Lower leg skin (tissue), 3 donors: Measurements from ENCODE around the gene ENTPD6.

Experiments used
- POLR2A ChIP-seq, 2 donors: fragments of 450-650 bp; IDR thresholded peaks; one replicate each; pipeline ENCODE4 v1.6.1; 2016 to 2017; ENCODE audit warnings: antibody characterized with exemption in 2 of 2, mild to moderate bottlenecking in 1 of 2, moderate library complexity in 1 of 2
- TF ChIP-seq, protein P1 (sequence below), 3 donors: fragments of 450-650 bp; IDR thresholded peaks; one replicate each; pipeline ENCODE4 v1.5.1; 2016; ENCODE audit warnings: antibody characterized with exemption in 3 of 3, mild to moderate bottlenecking in 3 of 3, moderate library complexity in 2 of 3

- no peak for TF ChIP-seq POLR2A (IDR thresholded peaks at IDR 0.05)
- TF ChIP-seq, protein P1, sequence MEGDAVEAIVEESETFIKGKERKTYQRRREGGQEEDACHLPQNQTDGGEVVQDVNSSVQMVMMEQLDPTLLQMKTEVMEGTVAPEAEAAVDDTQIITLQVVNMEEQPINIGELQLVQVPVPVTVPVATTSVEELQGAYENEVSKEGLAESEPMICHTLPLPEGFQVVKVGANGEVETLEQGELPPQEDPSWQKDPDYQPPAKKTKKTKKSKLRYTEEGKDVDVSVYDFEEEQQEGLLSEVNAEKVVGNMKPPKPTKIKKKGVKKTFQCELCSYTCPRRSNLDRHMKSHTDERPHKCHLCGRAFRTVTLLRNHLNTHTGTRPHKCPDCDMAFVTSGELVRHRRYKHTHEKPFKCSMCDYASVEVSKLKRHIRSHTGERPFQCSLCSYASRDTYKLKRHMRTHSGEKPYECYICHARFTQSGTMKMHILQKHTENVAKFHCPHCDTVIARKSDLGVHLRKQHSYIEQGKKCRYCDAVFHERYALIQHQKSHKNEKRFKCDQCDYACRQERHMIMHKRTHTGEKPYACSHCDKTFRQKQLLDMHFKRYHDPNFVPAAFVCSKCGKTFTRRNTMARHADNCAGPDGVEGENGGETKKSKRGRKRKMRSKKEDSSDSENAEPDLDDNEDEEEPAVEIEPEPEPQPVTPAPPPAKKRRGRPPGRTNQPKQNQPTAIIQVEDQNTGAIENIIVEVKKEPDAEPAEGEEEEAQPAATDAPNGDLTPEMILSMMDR (IDR thresholded peaks at IDR 0.05), result no peak
These were observed 25.5 kb downstream of the ENTPD6 start for GRCh38 chr20:25220810-25221591.
